DMS 273 treated with DMSO at 0.1 percent for 48 hours (cell line): ENCODE measurements around the gene IFT43.
"Not testable (repeated sequence)": the region's sequence is repeated elsewhere in the genome, so short reads cannot be mapped to it uniquely, and the experiment has no call there.

ENCODE experiments used
- DNase-seq: peaks from one replicate; lab custom pipeline; 2025; lab: John Stamatoyannopoulos, UW

Gene IFT43

DNA sequence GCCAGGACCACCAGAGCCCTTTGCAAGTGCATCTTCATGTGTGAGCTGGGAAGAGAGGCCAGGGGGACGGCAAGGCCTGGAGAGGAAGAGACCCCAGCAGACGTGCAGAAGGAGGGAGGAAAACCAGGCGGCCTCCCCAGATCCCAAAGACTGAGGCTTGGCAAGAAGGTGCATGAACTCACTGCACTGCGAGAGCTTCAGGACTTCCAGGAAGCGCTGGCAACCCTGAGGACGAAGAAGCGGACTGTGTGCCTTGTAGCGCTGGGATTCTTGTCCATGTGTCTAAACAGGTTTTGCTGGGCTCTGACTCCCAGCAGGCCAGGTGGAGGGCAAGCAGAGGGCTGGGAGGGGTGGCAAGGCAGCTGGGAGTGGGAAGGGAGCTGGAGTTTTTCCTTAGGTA is 4.7 kb upstream of the IFT43 start:
- no peak for DNase-seq

DNA sequence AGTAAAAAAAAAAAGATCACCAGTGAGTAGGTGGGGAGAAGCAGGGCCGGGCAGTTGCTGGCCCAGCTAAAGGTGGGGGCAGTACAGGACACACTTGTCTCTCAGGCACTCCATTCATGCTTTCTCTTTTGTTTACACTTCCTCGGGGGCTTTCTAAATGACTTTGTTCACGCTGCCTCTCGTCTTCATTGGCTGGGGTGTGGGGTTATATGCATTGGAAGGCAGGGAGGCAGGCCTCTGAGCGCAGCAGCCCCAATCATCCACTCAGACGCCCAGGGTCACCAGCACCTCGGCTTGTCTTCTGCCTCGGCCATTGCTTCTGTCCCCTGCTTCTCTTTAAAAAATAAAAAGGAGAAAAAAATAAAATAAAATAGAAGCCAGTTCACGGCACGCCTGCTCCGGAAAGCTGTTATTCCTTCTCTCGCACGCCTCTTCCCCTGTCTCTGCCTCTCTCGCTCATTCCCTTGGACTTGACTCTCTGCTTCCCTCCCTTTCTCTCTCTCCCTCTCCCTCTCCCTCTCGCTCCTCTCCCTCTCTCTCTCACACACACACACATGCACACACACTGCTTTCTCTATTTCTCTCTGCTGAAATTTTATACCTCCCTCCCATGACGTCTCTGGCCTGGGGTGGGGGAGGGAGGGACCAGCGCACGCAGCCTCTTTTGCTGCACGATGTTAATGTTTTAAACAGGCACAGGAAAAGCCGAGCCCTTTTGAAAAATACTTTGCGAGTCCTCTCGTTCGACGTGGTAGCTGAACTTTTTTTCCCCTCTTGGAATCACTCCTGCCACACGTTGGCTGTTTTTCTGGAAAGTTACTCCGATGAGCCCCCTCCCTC is 3.9 kb upstream of the IFT43 start, which contains the start of gene TGFB3:
Gene TGFB3, minus strand, starts transcription at position 570 of the 840 bp plus-strand sequence. CDS start 1,102 bp downstream, outside the sequence.
- peak; percentile 88 for DNase-seq

- DNase-seq, result peak; percentile 65
Observed at GRCh38 chr14:75982266-75983018, 3.1 kb upstream of the IFT43 start.

- DNase-seq, result no peak
Observed at GRCh38 chr14:75983019-75983358, 2.6 kb upstream of the IFT43 start.

DNA sequence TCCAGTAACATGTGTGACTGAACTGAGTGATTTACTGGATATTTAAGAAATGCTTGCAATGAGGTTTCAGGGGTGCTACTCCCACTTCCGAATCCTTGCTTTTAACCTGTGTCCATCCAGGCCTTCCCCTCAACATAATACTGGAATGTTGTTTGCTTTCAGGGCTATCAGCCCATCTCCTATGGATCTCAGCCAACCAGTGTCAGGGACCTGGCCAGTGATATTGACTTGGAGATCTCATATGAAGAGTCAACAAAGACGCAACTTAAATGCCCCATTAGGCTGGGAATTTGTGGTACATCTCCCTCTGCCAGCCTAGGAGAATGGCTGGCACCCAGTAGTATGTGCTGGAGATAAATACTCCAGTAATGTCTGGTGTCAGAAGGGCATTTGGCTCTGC is 889 bp upstream of the IFT43 start:
- no peak for DNase-seq

DNA sequence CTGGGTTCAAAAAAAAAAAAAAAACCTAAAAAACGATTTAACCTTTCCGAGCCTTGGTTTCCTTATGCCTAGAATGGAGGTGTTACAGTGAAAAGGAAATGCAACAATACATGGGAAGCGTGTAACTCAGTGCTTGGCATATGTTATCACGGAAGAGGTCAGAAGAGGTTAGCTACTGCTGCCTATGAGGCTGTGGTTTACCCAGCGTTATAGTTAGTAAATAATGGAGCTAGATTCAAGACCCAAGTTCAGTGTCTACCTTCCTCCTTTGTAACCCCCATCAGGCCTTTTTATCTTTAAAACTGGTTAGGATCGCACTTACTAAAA is 839 bp downstream of the IFT43 start:
- DNase-seq, result no peak

GRCh38 chr14:75987201-75987970 is 1.8 kb downstream of the IFT43 start:
- no peak for DNase-seq

GRCh38 chr14:75989134-75989533 is 3.6 kb downstream of the IFT43 start:
- no peak for DNase-seq

GRCh38 chr14:75990297-75990696 is 4.7 kb downstream of the IFT43 start:
- DNase-seq, result no peak

DNA sequence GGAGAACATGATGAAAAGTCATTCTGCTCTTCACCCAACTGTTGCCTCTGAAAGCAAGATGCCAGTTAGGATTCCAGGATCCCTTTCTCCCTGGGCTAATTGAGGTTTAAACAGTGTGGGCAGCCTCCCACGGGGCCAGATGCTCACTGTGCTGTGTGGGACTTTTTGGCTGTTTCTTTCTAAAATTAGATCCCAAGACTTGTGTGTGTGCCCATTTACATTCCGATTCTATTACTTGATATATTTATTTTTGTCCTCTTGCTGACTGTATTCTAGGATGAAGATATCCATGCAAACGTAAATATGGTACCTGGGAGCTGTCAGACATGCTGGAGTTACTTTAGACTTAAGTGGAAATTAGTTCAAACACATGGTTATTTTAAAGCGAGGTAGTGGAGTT is 6.2 kb downstream of the IFT43 start:
- no peak for DNase-seq

DNA sequence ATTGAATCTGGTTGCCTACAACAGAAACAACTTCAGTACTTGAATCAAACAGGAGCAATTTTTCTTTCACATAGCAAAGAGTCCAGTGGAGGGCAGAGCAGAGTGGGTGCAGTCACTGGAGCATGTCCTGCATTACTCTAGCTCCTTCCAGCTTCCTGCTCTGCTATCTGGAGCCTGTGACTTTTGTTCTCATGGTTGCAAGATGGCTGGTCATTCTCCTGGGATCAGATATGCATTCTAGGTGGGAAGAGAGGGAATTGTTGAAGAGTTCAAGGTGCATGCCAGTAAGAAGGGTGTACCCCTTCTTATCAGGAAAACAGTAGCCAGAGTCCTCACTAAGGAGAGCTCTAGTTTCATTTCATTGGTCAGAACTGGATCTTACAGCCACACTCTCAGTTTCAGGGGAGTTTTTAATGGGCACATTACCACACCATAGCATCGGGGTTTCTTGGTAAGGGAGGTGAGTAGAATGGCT is 8.0 kb downstream of the IFT43 start:
- DNase-seq, result no peak

DNA sequence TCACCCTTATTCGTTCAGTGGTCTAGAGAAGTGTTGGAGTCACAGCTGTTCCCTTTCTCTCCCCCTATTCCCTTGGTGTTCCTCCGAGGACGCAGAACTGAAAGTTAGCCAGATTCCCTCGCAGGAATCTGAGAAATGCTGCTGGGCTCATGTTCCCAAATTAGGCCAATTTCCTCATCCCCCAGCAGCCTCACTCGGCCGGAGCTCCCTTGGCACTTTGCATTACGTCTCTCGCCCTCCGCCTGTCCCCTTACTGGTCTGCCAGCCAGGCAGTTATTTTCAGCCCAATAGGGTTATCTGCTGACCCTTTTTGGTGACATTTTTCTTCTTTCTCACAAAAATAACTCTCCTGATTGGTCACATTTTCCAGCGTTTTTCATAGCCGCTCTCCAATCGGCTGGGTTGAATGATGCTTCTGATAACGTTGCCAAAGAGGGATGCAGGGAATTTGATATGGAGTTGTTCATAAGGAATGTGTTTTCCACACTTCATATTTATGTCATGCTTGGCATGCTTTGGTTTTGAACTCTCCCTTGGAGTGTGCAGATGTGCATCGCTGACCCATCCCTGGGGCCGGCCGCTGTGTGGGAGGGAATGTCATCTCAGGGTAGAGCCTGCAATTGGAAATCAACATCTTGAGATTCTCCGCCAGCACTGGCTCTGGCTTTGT is 9.9 kb downstream of the IFT43 start:
- no peak for DNase-seq

- no peak for DNase-seq
Observed at GRCh38 chr14:75996488-75996887, 10.9 kb downstream of the IFT43 start.

GRCh38 chr14:75999511-76000190 is 14.1 kb downstream of the IFT43 start:
- DNase-seq, result no peak

DNA sequence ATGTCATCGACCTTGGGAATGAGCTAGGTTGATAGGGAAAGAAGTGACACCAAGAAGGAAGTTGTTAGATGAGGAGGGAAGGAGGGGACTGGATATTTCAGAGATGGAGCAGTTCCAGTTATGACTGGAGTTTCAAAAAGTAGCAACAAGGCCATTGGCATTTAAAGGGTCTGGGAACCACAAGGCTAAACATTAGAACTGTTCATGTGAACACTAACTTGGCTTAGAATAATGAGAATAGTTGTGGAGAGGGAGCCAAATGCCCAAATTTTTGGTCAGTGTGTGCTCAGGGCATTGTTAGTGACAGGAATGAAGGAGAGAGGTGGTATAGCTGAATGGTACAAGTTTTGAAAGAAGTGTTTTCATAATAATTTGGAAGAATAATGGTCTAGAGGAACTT is 16.8 kb downstream of the IFT43 start:
- DNase-seq, result no peak

GRCh38 chr14:76006253-76006652 is 20.7 kb downstream of the IFT43 start:
- no peak for DNase-seq

DNA sequence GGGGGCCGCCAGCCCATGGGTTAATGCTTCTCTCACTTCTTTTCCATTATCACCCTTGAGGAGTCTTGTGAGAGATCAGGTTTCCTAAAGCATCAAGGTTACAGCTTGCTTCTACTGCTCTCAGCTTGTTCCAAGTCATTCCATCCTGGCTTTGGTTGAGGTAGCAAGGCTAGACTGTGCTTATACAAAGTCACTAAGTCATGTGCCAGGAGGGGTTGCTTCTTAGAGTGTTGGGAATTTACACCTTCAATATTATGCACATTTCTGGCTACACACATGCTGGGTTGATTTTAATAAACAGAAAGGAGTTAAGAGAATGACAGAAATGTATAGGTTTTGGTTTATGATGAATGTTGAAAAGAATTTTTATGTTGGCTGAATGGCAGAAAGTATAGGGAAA is 21.8 kb downstream of the IFT43 start:
- no peak for DNase-seq

DNA sequence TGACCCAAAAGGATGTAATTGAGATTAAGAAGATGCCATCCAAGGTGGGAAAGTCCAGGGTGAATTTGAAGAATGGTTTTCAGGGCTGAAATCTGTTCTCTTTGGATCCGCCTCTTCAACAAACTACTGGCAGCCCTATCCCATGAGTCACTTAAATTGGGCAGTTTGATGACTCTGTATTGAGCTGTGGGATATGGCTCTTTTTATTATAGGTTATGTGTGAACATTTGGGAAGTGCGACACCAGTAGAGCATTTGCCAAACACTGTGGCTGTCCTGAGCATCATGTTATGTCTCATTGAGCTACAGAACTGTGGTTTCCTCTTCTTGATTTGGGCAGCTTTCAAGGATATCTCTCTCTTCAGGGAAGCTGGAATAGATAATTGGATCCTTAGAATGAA is 22.3 kb downstream of the IFT43 start:
- DNase-seq, result no peak

DNA sequence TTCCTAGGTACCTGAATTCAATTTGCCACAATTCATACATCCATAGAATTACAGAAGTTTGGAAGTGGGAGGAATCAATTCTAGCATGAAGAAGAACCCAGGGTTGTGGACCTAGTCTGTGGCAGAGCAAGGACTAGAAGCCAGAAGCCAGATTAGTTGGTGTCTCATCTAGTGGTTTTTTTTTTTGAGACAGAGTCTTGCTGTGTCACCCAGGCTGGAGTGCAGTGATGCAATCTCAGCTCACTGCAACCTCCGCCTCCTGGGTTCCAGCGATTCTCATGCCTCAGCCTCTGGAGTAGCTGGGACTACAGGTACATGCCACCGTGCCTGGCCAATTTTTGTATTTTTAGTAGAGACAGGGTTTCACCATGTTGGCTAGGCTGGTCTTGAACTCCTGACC is 24.1 kb downstream of the IFT43 start:
- DNase-seq, result not testable (repeated sequence)

DNA sequence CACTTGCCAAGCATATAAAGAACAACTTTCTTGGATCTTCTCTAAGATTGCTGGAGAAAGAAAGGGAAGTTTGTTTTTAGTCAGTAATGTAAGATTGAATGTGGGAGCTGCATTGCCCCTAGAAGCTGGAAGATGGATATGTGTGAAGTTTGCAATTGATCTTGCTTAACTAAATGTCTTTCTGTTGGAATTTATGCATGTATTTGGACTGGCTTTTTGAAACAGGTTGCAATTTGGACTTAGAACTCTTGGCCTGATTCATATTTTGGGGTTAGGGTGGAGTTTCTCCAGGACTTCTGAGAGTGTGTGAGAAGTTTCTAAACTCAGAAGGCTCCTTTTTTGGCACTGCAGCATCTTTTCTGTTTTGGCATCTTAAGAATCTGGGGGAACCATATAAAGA is 26.4 kb downstream of the IFT43 start:
- DNase-seq, result no peak

GRCh38 chr14:76012354-76012753 is 26.8 kb downstream of the IFT43 start:
- no peak for DNase-seq

DNA sequence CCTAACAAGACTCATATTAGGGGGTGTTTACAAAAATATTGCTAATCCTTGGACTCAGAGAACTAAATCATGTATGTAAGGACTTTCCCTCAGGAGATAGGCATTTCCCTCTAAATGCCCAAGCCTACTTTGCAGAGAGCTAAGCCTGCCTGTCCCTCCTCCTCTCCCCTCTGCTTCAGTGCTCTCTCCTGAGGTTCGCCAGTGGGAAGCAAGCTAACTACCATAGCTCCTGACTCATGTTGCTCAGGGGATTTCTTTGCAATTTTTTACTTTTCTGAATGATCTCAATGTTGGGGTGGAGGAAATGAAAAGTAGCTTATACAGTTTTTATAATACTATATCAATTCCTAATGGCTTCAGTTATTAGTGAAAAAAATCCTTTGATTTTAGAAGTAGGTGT is 29.6 kb downstream of the IFT43 start:
- DNase-seq, result no peak
